HEK293 (cell line): Measurements from ENCODE around the gene RRAS.

Experiments used
- BCL11A ChIP-seq: fragments of 450-650 bp; formaldehyde crosslinking; IDR thresholded peaks from 2 replicates; pipeline ENCODE4 v1.5.1; 2016; ENCODE audit warnings: low read depth, missing biosample characterization, missing genetic modification characterization
- KLF7 ChIP-seq: fragments of 450-650 bp; formaldehyde crosslinking; IDR thresholded peaks from 2 replicates; pipeline ENCODE4 v1.5.1; 2016; ENCODE audit warnings: missing biosample characterization, missing genetic modification characterization, borderline replicate concordance
- MEIS1 ChIP-seq: sonication (generic); formaldehyde crosslinking; IDR thresholded peaks from 2 replicates; pipeline ENCODE4 v1.8.1; 2022; ENCODE audit warnings: missing genetic modification reagents, mild to moderate bottlenecking, borderline replicate concordance
- SCRT1 ChIP-seq: fragments of 450-650 bp; formaldehyde crosslinking; IDR thresholded peaks from 2 replicates; pipeline ENCODE4 v1.5.1; 2016; ENCODE audit warnings: missing biosample characterization, missing genetic modification characterization, borderline replicate concordance
- SCRT2 ChIP-seq: fragments of 450-650 bp; formaldehyde crosslinking; IDR thresholded peaks from 2 replicates; pipeline ENCODE4 v1.5.1; 2016; ENCODE audit warnings: missing biosample characterization, missing genetic modification characterization
- SETDB1 ChIP-seq: IDR thresholded peaks from one replicate; pipeline ENCODE4 v1.6.1; 2017; ENCODE audit warnings: mild to moderate bottlenecking, low read length, moderate library complexity, mixed read lengths; ENCODE audit not compliant: insufficient read length
- YY1 ChIP-seq: fragments of 450-650 bp; formaldehyde crosslinking; IDR thresholded peaks from 2 replicates; pipeline ENCODE4 v1.5.1; 2018; ENCODE audit warnings: missing biosample characterization, missing genetic modification characterization
- ZBTB20 ChIP-seq: fragments of 450-650 bp; formaldehyde crosslinking; IDR thresholded peaks from 2 replicates; pipeline ENCODE4 v1.5.1; 2016; ENCODE audit warnings: missing biosample characterization, missing genetic modification characterization
- ZNF121 ChIP-seq: fragments of 450-650 bp; formaldehyde crosslinking; IDR thresholded peaks from 2 replicates; pipeline ENCODE4 v1.5.1; 2016; ENCODE audit warnings: missing biosample characterization, missing genetic modification characterization
- ZNF155 ChIP-seq: fragments of 450-650 bp; formaldehyde crosslinking; IDR thresholded peaks from 2 replicates; pipeline ENCODE4 v1.5.1; 2016; ENCODE audit warnings: missing biosample characterization, missing genetic modification characterization
- ZNF169 ChIP-seq: fragments of 450-650 bp; formaldehyde crosslinking; IDR thresholded peaks from 2 replicates; pipeline ENCODE4 v1.5.1; 2016; ENCODE audit warnings: missing biosample characterization, missing genetic modification characterization
- ZNF221 ChIP-seq: fragments of 450-650 bp; formaldehyde crosslinking; IDR thresholded peaks from 2 replicates; pipeline ENCODE4 v1.5.1; 2017; ENCODE audit warnings: missing biosample characterization, missing genetic modification characterization, borderline replicate concordance
- ZNF223 ChIP-seq: fragments of 450-650 bp; formaldehyde crosslinking; IDR thresholded peaks from 2 replicates; pipeline ENCODE4 v1.5.1; 2016; ENCODE audit warnings: missing biosample characterization, missing genetic modification characterization
- ZNF350 ChIP-seq: fragments of 450-650 bp; formaldehyde crosslinking; IDR thresholded peaks from 2 replicates; pipeline ENCODE4 v1.5.0; 2017; ENCODE audit warnings: missing biosample characterization, mild to moderate bottlenecking, missing genetic modification characterization
- ZNF473 ChIP-seq: fragments of 450-650 bp; formaldehyde crosslinking; IDR thresholded peaks from 2 replicates; pipeline ENCODE4 v1.5.1; 2017; ENCODE audit warnings: missing biosample characterization, missing genetic modification characterization
- ZNF561 ChIP-seq: fragments of 450-650 bp; IDR thresholded peaks from 2 replicates; pipeline ENCODE4 v1.5.1; 2018; ENCODE audit warnings: missing biosample characterization, missing genetic modification characterization, borderline replicate concordance
- ZNF585B ChIP-seq: fragments of 450-650 bp; formaldehyde crosslinking; IDR thresholded peaks from 2 replicates; pipeline ENCODE4 v1.5.1; 2016; ENCODE audit warnings: missing biosample characterization, missing genetic modification characterization
- ZNF600 ChIP-seq: fragments of 450-650 bp; formaldehyde crosslinking; IDR thresholded peaks from 2 replicates; pipeline ENCODE4 v1.5.1; 2016; ENCODE audit warnings: missing biosample characterization, missing genetic modification characterization
- ZNF624 ChIP-seq: fragments of 450-650 bp; formaldehyde crosslinking; IDR thresholded peaks from 2 replicates; pipeline ENCODE4 v1.5.1; 2017; ENCODE audit warnings: missing biosample characterization, missing genetic modification characterization
- ZNF791 ChIP-seq: fragments of 450-650 bp; formaldehyde crosslinking; IDR thresholded peaks from 2 replicates; pipeline ENCODE4 v1.5.1; 2016; ENCODE audit warnings: missing biosample characterization, missing genetic modification characterization
- ZSCAN30 ChIP-seq: fragments of 450-650 bp; IDR thresholded peaks from 2 replicates; pipeline ENCODE4 v1.5.1; 2018; ENCODE audit warnings: missing biosample characterization, mild to moderate bottlenecking, missing genetic modification characterization, moderate library complexity
- TF ChIP-seq, protein P1 (sequence below): fragments of 450-650 bp; formaldehyde crosslinking; IDR thresholded peaks from 2 replicates; pipeline ENCODE4 v1.5.1; 2016; ENCODE audit warnings: missing biosample characterization, missing genetic modification characterization
- TF ChIP-seq, protein P2 (sequence below): fragments of 450-650 bp; formaldehyde crosslinking; IDR thresholded peaks from 2 replicates; pipeline ENCODE4 v1.5.1; 2017; ENCODE audit warnings: missing biosample characterization, missing genetic modification characterization
- TF ChIP-seq, protein P3 (sequence below): fragments of 450-650 bp; formaldehyde crosslinking; IDR thresholded peaks from 2 replicates; pipeline ENCODE4 v1.5.1; 2016; ENCODE audit warnings: missing biosample characterization, missing genetic modification characterization
- TF ChIP-seq, protein P4 (sequence below): fragments of 450-650 bp; formaldehyde crosslinking; IDR thresholded peaks from 2 replicates; pipeline ENCODE4 v1.5.1; 2016; ENCODE audit warnings: missing biosample characterization, missing genetic modification characterization
- TF ChIP-seq, protein P5 (sequence below): fragments of 450-650 bp; formaldehyde crosslinking; IDR thresholded peaks from 2 replicates; pipeline ENCODE4 v1.5.1; 2016; ENCODE audit warnings: missing biosample characterization, missing genetic modification characterization, borderline replicate concordance

The RRAS gene

DNA sequence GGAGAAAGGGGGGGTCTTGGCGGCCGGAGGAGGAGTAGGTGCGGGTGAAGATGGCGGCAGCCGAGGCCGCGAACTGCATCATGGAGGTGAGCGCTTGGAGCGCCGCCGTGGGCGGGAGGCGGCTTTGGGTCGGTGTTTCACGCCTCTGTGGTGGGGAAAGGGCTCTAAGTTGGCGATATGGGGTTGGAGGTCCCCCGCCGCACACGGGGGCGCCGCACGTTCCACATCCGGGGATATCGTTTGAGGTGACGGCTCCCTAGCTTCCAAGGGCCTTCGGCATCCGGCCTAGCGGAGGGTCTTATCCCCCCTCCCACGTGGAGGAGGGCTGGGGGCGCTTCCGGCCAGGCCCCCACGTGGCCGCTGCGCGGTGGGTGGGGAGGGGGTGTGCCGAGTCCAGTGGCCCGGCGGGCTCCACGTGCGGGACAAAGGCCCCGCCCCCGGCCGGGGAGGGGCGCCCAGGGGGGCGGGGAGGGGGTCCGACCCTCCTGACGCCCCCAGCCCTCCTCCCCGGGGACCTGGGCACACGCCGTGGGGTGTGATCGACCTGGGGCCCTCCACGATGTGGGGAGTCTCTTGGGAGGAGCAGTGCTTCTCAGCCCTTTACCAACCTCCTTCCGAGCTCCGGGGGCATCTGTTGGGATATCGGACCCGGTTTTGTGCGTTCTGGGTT lies 37.4 kb upstream of the RRAS start, which contains the start of gene PRMT1 (continued):
- no peak; the same call in 1 of the 2 replicates for TF ChIP-seq ZNF169 (tag by site-specific recombination)
- TF ChIP-seq MEIS1 (CRISPR knock-in tag): no peak
- no peak for TF ChIP-seq ZNF791 (tag by site-specific recombination)
- TF ChIP-seq ZBTB20: peak; percentile 61; the same call in 1 of the 2 replicates
- TF ChIP-seq ZNF473 (tag by site-specific recombination): no peak
- TF ChIP-seq ZNF223 (tag by site-specific recombination): no peak
- no peak; the same call in 1 of the 2 replicates for TF ChIP-seq KLF7
- peak; percentile 65; the same call in 1 of the 2 replicates for TF ChIP-seq ZSCAN30 (tag by site-specific recombination)
- no peak for TF ChIP-seq SETDB1
- TF ChIP-seq, protein P1, sequence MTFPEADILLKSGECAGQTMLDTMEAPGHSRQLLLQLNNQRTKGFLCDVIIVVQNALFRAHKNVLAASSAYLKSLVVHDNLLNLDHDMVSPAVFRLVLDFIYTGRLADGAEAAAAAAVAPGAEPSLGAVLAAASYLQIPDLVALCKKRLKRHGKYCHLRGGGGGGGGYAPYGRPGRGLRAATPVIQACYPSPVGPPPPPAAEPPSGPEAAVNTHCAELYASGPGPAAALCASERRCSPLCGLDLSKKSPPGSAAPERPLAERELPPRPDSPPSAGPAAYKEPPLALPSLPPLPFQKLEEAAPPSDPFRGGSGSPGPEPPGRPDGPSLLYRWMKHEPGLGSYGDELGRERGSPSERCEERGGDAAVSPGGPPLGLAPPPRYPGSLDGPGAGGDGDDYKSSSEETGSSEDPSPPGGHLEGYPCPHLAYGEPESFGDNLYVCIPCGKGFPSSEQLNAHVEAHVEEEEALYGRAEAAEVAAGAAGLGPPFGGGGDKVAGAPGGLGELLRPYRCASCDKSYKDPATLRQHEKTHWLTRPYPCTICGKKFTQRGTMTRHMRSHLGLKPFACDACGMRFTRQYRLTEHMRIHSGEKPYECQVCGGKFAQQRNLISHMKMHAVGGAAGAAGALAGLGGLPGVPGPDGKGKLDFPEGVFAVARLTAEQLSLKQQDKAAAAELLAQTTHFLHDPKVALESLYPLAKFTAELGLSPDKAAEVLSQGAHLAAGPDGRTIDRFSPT: no peak
- TF ChIP-seq, protein P2, sequence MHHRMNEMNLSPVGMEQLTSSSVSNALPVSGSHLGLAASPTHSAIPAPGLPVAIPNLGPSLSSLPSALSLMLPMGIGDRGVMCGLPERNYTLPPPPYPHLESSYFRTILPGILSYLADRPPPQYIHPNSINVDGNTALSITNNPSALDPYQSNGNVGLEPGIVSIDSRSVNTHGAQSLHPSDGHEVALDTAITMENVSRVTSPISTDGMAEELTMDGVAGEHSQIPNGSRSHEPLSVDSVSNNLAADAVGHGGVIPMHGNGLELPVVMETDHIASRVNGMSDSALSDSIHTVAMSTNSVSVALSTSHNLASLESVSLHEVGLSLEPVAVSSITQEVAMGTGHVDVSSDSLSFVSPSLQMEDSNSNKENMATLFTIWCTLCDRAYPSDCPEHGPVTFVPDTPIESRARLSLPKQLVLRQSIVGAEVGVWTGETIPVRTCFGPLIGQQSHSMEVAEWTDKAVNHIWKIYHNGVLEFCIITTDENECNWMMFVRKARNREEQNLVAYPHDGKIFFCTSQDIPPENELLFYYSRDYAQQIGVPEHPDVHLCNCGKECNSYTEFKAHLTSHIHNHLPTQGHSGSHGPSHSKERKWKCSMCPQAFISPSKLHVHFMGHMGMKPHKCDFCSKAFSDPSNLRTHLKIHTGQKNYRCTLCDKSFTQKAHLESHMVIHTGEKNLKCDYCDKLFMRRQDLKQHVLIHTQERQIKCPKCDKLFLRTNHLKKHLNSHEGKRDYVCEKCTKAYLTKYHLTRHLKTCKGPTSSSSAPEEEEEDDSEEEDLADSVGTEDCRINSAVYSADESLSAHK: no peak; the same call in 1 of the 2 replicates
- TF ChIP-seq, protein P3, sequence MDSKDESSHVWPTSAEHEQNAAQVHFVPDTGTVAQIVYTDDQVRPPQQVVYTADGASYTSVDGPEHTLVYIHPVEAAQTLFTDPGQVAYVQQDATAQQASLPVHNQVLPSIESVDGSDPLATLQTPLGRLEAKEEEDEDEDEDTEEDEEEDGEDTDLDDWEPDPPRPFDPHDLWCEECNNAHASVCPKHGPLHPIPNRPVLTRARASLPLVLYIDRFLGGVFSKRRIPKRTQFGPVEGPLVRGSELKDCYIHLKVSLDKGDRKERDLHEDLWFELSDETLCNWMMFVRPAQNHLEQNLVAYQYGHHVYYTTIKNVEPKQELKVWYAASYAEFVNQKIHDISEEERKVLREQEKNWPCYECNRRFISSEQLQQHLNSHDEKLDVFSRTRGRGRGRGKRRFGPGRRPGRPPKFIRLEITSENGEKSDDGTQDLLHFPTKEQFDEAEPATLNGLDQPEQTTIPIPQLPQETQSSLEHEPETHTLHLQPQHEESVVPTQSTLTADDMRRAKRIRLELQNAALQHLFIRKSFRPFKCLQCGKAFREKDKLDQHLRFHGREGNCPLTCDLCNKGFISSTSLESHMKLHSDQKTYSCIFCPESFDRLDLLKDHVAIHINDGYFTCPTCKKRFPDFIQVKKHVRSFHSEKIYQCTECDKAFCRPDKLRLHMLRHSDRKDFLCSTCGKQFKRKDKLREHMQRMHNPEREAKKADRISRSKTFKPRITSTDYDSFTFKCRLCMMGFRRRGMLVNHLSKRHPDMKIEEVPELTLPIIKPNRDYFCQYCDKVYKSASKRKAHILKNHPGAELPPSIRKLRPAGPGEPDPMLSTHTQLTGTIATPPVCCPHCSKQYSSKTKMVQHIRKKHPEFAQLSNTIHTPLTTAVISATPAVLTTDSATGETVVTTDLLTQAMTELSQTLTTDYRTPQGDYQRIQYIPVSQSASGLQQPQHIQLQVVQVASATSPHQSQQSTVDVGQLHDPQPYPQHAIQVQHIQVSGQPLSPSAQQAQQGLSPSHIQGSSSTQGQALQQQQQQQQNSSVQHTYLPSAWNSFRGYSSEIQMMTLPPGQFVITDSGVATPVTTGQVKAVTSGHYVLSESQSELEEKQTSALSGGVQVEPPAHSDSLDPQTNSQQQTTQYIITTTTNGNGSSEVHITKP: no peak; the same call in 1 of the 2 replicates
- TF ChIP-seq BCL11A: peak; percentile 63; the same call in 1 of the 2 replicates
- TF ChIP-seq ZNF221: no peak
- TF ChIP-seq YY1 (tag by site-specific recombination): peak; percentile 93; the same call in 1 of the 2 replicates
- TF ChIP-seq ZNF561 (tag by site-specific recombination): 0 out of 2 replicates have a peak, but pooled peaks have one; percentile 31
- TF ChIP-seq SCRT1: no peak
- TF ChIP-seq ZNF350 (tag by site-specific recombination): no peak
- TF ChIP-seq, protein P4, sequence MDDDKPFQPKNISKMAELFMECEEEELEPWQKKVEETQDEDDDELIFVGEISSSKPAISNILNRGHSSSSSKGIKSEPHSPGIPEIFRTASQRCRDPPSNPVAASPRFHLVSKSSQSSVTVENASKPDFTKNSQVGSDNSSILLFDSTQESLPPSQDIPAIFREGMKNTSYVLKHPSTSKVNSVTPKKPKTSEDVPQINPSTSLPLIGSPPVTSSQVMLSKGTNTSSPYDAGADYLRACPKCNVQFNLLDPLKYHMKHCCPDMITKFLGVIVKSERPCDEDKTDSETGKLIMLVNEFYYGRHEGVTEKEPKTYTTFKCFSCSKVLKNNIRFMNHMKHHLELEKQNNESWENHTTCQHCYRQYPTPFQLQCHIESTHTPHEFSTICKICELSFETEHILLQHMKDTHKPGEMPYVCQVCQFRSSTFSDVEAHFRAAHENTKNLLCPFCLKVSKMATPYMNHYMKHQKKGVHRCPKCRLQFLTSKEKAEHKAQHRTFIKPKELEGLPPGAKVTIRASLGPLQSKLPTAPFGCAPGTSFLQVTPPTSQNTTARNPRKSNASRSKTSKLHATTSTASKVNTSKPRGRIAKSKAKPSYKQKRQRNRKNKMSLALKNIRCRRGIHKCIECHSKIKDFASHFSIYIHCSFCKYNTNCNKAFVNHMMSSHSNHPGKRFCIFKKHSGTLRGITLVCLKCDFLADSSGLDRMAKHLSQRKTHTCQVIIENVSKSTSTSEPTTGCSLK: no peak
- TF ChIP-seq, protein P5, sequence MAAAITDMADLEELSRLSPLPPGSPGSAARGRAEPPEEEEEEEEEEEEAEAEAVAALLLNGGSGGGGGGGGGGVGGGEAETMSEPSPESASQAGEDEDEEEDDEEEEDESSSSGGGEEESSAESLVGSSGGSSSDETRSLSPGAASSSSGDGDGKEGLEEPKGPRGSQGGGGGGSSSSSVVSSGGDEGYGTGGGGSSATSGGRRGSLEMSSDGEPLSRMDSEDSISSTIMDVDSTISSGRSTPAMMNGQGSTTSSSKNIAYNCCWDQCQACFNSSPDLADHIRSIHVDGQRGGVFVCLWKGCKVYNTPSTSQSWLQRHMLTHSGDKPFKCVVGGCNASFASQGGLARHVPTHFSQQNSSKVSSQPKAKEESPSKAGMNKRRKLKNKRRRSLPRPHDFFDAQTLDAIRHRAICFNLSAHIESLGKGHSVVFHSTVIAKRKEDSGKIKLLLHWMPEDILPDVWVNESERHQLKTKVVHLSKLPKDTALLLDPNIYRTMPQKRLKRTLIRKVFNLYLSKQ (tag by site-specific recombination): no peak
- no peak for TF ChIP-seq ZNF155 (tag by site-specific recombination)
- TF ChIP-seq ZNF121: no peak
- TF ChIP-seq ZNF600 (tag by site-specific recombination): no peak
- no peak for TF ChIP-seq SCRT2 (tag by site-specific recombination)
- TF ChIP-seq ZNF624 (tag by site-specific recombination): no peak
- no peak for TF ChIP-seq ZNF585B (tag by site-specific recombination)
